A673 (cell line): ENCODE results near the gene POP4.

ENCODE experiments used
- CTCF ChIP-seq: fragments of 300-800, 200-600 bp; sonication (generic); conservative IDR thresholded peaks from 2 replicates; pipeline ENCODE4 v1.5.1; 2017; ENCODE audit warnings: low read depth, mild to moderate bottlenecking, antibody characterized with exemption, low read length, moderate library complexity, mixed read lengths
- EZH2 ChIP-seq: fragments of 200-600 bp; sonication (generic); IDR thresholded peaks from 2 replicates; pipeline ENCODE4 v1.6.1; 2017; ENCODE audit warnings: borderline replicate concordance, low read depth, mild to moderate bottlenecking, mixed read lengths, antibody characterized with exemption, low read length; ENCODE audit not compliant: poor library complexity, severe bottlenecking

GRCh38 chr19:29606420-29606747, 301 bp downstream of the POP4 start:
- TF ChIP-seq EZH2 (no peak), CTCF (no peak)
